GM18909 (cell line): ENCODE results near the gene CGB7.
"Not testable (repeated sequence)": the region's sequence is repeated elsewhere in the genome, so short reads cannot be mapped to it uniquely, and the experiment has no call there.

Experiments
- ATAC-seq: cut with Tn5 transposase; IDR thresholded peaks from one replicate; pipeline ENCODE4 v1.9.1; 2021; ENCODE audit warnings: mild to moderate bottlenecking; ENCODE audit not compliant: unreplicated experiment, poor library complexity

The CGB7 gene

DNA sequence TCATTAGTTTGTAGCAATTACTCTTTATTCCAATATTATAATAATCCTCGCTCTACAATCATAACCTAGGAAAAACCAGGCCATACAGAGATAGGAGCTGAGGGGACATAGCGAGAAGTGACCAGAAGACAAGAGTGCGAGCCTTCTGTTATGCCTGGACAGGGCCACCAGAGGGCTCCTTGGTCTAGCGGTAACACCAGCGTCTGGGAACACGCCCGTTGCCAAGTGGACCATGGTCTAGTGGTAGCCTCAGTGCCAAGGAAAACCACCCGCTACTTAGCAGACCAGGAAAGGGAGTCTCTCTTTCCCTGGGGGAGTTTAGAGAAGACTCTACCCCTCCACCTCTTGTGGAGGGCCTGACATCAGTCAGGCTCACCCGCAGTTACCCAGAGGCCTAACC, 17.3 kb upstream of the CGB7 start:
- not testable (repeated sequence) for ATAC-seq

DNA sequence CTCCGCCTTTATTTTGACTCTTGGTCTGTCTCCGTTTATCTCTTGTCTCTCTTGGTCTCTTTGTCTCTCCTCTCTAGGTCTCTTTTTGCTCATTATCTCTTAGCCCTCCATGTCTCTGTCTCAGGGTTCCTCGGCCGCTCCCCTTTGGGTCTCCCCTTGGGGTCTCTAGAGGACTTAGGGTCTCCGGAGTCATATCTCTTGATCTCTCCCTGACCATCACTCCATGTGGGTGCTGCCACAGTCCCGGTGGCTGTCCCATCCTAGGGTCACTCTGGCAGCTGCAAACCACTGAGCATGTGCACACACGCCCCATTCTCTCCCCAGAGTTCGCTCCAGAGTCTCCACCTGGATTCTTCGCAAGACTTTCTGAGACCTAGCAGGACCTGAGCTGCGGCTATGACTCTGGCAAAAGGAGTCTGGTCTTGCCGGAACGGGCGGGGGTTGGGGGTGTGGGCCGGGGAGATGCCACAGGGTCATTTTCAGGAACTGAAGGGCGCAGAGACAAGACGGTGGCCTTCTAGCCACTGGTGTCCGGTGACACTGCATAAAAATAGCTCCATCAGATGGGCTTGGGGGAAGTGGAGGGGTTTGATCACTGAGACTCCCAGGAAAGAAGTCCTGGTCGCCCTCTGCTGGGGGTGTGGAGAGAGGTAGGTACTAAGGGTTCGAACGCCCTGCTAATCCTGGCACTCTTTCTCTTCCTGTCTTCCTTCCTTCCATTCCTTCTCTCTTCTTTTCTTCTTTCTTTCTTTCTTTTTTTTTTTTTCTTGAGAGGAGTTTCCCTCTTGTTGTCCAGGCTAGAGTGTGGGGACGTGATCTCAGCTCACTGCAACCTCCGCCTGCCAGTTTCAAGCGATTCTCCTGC, 16.2 kb upstream of the CGB7 start:
- no peak for ATAC-seq

DNA sequence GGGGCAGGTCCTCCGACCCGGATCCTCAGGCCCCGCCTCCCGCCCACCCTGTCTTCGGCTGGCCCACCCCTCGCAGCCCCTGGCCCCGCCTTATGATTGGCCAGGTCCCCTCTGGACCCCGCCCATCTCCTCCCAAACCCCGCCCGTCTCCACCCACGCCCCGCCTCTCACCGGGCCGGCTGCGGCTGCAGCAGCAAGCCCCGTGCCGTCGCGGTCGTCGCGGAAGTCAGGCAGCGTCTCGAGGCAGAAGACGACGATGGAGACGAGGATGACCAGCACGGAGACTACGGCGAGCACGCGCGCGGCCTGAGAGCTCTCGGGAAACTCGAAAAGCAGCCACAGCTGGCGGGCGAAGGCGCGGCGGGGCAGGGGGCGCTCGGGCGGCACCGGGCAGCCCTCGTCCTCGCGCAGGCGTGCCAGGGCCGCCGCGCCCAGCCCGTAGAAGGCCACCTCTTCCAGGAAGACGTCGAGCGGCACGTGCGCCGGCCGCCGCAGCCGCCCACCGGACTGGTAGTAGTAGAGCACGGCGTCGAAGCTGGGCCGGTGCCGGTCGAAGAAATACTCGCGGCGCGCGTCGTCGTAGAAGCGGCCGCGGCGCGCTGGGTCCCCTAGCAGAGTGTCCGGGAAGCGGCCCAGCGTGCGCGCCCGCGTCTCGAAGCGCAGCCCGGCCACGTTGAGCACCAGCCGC, 14.5 kb upstream of the CGB7 start:
- ATAC-seq = no peak

DNA sequence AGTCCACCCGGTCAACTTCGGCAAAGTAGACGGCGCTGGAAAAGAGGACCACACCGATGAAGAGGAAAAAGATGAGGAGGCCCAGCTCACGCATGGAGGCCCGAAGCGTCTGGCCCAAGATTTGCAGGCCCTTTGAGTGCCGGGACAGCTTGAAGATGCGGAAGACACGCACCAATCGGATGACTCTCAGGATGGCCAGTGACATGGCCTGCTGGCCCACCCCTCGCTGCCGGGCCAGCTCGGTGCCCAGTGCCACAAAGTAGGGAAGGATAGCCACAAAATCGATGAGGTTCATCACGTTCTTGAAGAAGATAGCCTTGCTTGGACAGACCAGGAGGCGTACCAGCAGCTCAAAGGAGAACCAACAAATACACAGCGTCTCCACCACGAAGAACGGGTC, 12.9 kb upstream of the CGB7 start:
- ATAC-seq = no peak

DNA sequence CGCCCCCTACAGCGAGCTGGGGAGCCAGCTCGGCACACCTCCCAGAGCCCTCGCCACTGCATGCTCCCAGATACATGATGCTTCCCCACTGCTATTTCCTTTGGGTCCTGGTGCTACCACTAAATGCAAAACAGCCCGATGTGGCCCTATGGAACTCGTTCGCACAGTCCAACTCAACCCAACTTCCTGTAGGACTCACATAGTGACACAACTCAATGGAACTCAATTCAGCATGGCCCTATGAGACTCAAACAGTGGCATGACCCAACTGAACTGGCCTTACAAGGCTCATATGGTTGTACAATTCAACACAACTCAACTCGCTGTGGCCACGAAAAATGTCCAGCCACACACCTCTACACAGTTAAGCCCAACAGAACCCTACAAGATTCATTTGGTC, 11.5 kb upstream of the CGB7 start:
- no peak for ATAC-seq

DNA sequence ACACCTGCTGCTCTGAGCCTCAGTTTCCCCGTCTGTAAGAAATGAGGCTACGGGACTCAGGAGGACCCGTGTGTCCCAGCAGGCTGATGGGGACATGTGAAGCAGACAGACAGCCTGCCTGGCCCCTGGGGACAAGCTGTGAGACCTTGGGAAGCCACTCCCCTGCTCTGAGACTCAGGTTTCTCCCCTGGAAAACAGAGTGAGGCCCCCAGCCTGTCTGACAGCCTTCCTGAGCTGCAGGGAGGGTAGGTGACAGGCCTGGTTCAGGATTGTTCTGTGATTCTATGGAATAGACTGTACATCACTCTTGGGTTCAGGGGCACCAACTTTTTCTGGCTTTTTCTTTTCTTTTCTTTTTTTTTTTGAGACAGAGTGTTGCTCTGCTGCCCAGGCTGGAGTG, 10.0 kb upstream of the CGB7 start:
- ATAC-seq = no peak

DNA sequence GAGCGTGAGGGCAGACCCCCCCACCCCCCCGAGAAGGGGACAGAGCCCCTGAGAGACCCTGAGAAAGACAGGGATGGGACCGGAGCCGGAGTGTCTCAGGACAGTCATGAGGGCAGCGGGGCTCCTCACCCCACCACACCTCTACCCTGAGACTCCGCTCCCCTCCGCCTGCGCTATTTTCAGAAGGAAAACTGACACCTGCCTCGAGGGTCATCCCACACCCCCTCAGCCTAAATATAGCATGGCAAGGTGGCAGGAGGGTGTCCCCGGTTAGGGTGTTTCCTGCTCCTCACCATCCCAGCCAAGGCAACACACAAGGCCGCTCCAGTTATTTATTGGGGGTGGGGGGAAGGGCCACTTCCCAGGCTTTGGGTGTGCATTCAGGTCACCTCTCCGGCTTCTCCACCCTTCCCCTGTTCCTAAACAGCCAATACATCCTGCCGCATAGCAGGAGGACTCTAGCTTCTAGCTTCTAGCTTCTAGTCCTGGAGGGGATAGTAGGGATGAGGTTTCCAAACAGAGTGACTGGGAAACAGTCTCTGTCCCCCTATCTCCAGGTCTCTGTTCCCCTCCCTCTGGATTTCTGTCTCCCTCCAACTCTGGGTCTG, 8.5 kb upstream of the CGB7 start:
- ATAC-seq = no peak

DNA sequence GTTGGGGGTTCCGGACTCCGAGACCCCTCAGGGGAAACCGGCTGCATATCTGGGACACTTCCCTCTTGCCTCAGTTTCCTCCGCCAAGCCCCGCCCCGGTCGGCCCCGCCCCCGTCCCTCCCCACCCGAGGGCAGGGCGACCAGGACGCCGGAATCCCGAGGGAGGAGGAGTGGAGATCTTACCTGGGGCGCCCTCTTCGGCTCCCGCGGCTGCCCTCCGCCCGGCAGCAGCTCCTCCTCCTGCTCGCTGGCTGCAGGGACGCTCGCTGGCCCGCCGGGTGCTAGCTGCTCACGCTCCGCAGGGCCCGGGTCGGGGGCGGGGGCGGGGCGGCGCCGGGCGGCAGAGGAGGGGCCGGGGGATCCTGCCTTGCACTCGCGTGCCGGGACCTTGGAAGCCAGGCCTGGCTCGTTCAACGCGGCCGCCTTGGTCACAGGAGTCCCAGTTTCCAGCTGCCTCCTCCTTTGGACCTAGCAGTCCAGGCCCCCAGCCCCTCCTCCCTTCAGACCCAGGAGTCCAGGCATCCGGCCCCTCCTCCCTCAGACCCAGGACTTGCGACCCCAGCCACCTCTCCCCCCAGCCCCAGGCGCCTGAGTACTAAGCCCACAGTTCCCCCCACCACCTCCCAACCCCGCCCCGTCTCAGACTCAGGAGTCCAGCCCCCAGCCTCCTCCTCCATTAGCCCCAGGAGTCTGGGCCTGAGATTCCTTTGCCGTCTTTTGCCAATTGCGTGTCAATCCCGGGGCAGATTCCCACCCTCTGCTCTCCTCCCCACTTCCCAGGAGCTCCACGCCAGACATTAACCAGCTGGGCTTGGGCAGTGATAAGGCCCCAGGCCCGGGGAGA, 7.4 kb upstream of the CGB7 start, which contains the start of gene NTF4:
Gene NTF4, minus strand, starts transcription at position 51 of the 844 bp plus-strand sequence. CDS start 2,821 bp downstream, outside the sequence.
- no peak for ATAC-seq

DNA sequence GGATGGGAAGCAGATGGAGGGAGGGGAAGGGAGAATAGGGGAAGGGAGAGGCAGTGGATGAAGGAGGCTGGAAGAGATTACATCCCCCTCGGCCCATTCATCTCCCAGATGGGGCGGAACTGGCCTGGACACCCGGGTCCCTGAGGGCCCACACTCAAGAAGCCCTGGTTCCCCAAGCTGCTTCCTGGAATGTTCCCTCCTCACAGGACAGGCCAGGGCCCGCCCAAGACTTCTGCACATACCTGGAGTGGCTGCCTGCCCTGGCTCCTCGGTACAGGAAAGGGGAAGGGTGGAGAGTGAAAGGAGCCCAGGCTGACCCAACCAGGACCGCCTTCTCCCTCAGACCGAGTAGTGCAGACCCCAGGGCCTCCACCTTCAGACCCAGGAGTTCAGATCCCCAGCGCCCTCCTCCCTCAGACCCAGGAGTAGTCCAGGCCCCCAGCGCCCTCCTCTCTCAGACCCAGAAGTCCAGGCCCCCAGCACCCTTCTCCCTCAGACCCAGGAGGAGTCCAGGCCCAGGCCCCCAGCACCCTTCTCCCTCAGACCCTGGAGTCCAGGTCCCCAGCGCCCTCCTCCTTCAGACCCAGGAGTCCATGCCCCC, 6.6 kb upstream of the CGB7 start:
- ATAC-seq = no peak

DNA sequence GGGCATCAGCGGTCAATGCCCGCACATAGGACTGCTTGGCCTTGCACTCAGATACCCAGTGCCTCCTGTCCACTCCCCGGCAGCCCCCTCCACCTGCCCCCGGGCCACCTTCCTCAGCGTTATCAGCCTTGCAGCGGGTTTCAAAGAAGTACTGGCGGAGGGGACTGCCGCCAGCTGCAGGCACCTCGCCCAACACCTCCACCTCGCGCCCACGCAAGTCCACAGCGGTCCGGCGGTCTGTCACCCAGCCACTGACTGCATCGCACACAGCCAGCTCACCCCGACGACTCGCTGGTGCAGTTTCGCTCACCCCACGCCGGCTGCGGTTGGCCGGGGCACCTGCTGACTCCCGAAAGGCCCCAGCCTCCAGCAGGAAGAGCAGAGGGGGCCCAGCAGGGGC, 3.9 kb upstream of the CGB7 start:
- ATAC-seq = no peak

DNA sequence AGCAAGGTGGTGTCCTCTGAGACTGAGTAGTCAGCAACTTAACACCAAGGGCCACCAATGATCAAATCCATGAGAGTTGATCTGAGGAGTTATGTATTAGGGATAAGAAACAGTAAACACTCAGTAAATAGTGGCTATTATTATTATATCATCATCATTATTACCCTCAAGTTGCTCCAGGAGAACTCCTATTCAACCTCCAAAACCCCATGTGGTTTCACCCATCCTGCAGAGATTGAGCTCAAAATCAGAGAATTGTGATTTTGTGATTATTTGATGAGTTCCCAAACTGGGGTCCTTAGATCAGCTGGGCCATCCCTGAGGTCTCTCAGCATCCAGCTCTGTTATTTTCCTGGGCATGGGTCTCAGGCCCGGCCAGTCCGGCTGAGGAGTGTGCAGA, 3.5 kb upstream of the CGB7 start:
- ATAC-seq = no peak

DNA sequence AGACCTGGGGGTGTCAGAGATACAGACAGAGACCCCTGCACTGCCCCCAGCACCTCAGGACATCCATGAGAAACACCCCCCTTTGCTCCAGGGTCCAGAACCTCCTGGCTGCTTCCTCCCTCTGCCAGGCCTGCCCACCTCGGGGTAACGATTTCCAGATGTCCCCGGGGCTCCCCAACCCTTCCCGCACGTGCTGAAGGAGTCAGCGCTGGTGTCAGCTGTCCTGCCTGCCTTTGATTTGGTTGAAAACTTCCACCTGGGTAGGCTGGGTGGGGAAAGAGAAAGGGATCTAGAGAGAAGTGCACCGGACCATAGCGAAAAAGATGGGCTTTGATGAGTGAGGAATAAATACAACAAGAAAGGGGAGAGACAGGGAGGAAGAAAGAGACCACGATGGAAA, 1.5 kb upstream of the CGB7 start:
- ATAC-seq = no peak

DNA sequence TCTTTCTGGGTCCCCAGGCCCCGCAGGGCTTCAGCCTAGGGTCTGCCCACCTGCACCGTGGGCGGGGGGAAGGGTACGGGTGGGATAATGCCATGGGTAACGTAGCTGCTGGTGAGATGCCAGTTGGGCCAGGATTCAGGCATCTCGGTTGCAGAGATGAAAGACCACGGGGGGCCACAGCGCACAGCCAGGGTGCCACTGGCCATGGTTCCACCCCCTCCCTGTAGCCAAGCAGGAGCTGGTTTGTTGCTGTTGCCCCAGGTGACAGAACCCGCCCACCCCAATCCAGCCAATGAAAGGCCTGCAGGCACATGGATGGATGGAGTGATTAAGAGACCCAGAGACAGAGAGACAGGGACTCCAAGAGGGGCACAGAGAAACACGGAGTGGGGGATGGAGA, 1.0 kb upstream of the CGB7 start:
- ATAC-seq = no peak

DNA sequence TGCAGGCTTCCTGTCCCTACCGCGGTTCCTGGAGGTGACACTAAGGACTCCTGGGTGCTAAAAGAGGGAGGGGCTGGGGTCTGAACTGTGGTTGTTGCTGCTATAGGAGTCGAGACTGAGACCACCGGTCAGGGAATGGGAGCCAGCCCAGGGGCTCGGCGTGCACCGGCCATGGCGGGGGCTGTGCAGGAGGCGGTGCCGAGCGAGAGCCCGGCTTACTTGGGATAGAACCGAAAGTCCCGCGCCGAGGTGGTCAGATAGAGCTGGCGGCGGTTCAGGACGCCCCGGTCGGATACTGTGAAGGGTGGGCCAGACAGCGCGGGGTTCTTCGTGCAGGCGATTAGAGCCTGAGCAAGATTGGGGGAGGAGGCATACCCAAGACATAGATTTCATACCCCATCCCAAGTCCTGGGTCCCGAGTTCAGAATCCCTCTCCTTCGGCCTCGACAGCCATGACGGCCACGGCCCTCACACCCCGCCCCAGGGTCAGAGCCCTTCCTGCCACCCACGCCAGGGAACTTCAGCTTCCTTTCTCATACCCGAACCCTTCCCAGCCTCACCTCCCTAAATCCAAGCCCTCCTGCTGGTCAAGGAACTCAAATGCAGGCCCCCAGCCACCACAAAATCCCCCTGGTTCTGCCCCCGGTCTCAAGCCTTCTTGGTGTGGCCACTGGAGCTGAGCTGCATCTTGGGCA, 500 bp downstream of the CGB7 start:
- not testable (repeated sequence) for ATAC-seq

DNA sequence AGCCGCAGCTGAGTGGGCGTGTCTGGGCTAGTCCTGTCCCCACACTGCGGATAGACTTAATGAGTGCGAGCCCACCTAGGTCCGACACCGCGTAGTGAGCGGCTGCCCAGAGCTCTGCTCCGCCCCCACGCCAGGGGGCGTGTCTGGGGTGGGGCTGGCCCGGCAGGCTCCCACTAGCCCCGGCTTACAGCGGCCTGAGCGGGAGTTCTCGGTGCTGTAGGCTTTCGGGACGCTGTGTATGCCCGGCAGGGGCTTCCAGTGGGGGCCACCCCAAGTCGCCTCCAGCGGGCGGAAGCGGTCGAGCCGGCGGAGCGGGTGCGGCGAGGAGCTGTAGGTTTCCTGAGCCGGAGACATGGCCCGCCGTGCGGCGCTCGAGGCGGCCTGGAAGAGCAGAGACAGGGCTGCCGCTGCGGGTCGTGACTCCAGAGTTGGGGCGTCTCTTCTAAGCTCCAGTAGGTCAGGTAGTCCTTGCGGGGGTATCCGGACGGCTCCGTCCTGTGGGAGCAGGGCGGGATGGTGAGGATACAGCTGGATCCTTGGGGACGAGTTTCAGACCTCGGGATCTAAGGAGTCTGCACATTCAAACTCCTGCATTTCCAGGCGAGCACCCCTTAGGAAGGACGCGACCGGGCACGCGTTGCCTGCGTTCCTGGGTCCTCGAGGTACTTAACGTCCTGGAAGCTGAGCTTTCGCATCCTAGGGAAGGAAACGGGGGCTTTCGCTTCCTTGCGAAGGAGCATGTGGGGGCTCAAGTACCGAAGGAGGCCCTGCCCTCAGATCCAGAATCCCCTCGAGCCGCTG, 1.2 kb downstream of the CGB7 start:
- ATAC-seq = no peak

DNA sequence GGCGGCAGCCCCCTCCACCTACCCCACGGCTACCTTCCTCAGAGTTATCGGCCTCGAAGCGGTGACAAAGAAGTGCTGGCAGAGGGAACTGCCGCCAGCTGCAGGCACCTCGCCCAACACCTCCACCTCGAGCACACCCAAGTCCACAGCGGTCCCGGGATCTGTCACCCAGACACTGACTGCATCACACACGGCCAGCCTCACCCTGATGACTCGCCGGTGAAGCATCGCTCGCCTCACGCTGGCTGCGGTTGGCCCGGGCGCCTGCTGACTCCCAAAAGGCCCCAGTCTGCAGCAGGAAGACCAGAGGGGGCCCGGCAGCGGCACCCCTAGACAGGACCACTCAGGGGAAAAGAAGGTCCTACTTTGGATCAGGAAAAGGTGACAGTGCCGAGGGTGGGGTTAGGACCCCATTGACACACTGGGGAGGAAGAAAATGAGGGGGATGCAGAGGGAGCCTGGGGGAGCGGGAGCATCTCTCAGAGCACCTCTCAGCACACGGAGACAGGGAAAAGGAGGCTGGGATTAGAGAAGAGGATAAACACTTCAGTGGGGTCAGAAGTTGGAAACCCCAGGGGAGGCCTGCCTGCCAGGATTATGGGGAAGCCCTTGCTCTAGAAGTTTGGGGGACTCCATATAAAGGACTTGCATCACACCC, 7.0 kb downstream of the CGB7 start:
- not testable (repeated sequence) for ATAC-seq

DNA sequence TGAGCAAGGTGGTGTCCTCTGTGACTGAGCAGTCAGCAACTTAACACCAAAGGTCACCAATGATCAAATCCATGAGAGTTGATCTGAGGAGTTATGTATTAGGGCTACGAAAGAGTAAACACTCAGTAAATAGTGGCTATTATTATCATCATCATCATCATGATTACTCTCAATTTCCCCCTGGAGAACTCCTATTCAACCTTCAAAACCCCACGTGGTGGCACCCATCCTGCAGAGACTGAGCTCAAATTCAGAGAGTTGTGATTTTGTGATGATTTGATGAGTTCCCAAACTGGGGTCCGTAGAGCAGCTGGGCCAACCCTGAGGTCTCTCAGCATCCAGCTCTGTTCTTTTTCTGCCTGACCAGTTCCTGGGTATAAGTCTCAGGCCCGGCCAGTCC, 7.7 kb downstream of the CGB7 start:
- ATAC-seq = not testable (repeated sequence)

DNA sequence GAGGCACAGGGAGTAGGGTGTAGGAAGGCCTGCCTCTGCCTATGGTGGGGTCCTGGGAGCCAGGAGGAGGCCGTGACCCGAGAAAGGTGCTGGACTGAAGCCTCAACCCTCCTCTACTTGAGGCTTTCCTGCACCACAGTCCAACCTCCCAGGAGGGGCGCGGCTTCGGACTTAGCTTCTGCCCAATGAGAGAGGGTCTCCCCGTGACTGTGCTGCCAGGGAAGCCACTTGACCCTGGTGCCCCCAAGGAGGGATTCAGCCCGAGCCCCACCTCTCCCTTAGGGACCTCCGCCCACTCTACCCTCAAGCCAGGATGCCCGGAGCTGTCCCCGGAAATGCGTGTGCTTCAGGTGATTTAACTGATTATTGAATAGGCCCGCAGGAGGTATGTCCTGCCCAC, 8.5 kb downstream of the CGB7 start, which contains the start of gene CGB8:
Gene CGB8, minus strand, starts transcription at position 101 of the 400 bp plus-strand sequence. CDS start 372 bp downstream, outside the sequence.
- ATAC-seq = not testable (repeated sequence)
